Panc1 (cell line): ENCODE data around the gene UROS. TPM values are rescaled to one million over a fixed set of nuclear protein-coding genes. Genes with fewer than 3 reads are reported as not detected.

Experiments
- ATAC-seq: fragments of 200-7000 bp; cut with Tn5 transposase; 2 replicates; pipeline ENCODE4 v1.9.1; 2020; ENCODE audit warnings: mild to moderate bottlenecking, moderate library complexity
- BruUV-seq: library from RNA; stranded (reverse); fragments of 400-500 nt; replicated peaks from 2 replicates; lab custom pipeline; 2021; lab: Mats Ljungman, UMichigan
- CTCF ChIA-PET: fragments of 300-600 bp; sonication (Branson Sonifier 250); formaldehyde crosslinking; loops from one replicate; lab custom pipeline; 2022; ENCODE audit warnings: antibody characterized with exemption; lab: Charles Lee
- POLR2A ChIA-PET: fragments of 300-600 bp; sonication (Branson Sonifier 250); formaldehyde crosslinking; loops from one replicate; lab custom pipeline; 2022; ENCODE audit warnings: antibody characterized with exemption; lab: Charles Lee
- DNase-seq: peaks from one replicate; pipeline ENCODE4 v3.0.0-alpha.2; 2010; ENCODE audit warnings: low read depth, low spot score
- H3K27ac ChIP-seq: 2 replicates; pipeline ENCODE4 v1.5.1; 2011; ENCODE audit warnings: mild to moderate bottlenecking, low read length, inconsistent platforms
- H3K27me3 ChIP-seq: fragments of 200-500 bp; sonication (Bioruptor generic); 2 replicates; pipeline ENCODE4 v1.6.0; 2014; ENCODE audit warnings: low read length, inconsistent platforms; ENCODE audit not compliant: control insufficient read depth, insufficient read depth
- H3K36me3 ChIP-seq: fragments of 200-500 bp; sonication (Bioruptor generic); 2 replicates; pipeline ENCODE4 v1.5.1; 2014; ENCODE audit warnings: inconsistent platforms, mild to moderate bottlenecking, low read length, moderate library complexity; ENCODE audit not compliant: control insufficient read depth, insufficient read depth
- H3K4me1 ChIP-seq: 2 replicates; pipeline ENCODE4 v1.5.1; 2011; ENCODE audit warnings: inconsistent platforms, mild to moderate bottlenecking, low read length, moderate library complexity; ENCODE audit not compliant: control insufficient read depth, insufficient read depth
- H3K4me3 ChIP-seq, 2 experiments: 2 replicates each; pipeline ENCODE4 v1.5.1; 2011 to 2012; ENCODE audit warnings: low read depth in 2 of 2, low read length in 2 of 2, mild to moderate bottlenecking in 2 of 2, inconsistent platforms in 1 of 2, moderate library complexity in 1 of 2
- H3K9me3 ChIP-seq: fragments of 200-500 bp; sonication (Bioruptor generic); 2 replicates; pipeline ENCODE4 v1.5.1; 2014; ENCODE audit warnings: low read depth, mild to moderate bottlenecking, inconsistent platforms, low read length, moderate library complexity; ENCODE audit not compliant: control insufficient read depth, insufficient read depth
- POLR2AphosphoS5 ChIP-seq: IDR thresholded peaks from 2 replicates; pipeline ENCODE4 v1.6.1; 2012; ENCODE audit warnings: mild to moderate bottlenecking, low read depth, low read length, moderate library complexity
- SIN3A ChIP-seq: IDR thresholded peaks from 2 replicates; pipeline ENCODE4 v1.6.1; 2012; ENCODE audit warnings: low read depth, mild to moderate bottlenecking, low read length, moderate library complexity, borderline replicate concordance; ENCODE audit not compliant: insufficient read depth
- TCF7L2 ChIP-seq: IDR thresholded peaks from 2 replicates; pipeline ENCODE4 v1.6.1; 2011; ENCODE audit warnings: mild to moderate bottlenecking, low read depth, low read length, inconsistent platforms
- in situ Hi-C: cut with HindIII; loops from 2 replicates; pipeline ENCODE4 v1.10.0; 2016; ENCODE audit warnings: low sequenced_read_pairs, low pct_unique_long_range_greater_than_20kb
- intact Hi-C: fragments of 100-400 bp; cut with micrococcal nuclease; formaldehyde crosslinking; loops from one replicate; pipeline ENCODE4 v1.10.0; 2022; ENCODE audit not compliant: unreplicated experiment
- total RNA-seq: library from RNA; stranded (reverse); gene quantifications from one replicate; pipeline ENCODE4 v1.2.1, GENCODE V29; 2021; ENCODE audit not compliant: unreplicated experiment
- TF ChIP-seq, protein P1 (sequence below), 2 experiments: IDR thresholded peaks; 2 replicates each; pipeline ENCODE4 v1.6.1; 2011 to 2012; ENCODE audit warnings: low read depth in 2 of 2, control low read depth in 1 of 2, low read length in 1 of 2, mild to moderate bottlenecking in 1 of 2, moderate library complexity in 1 of 2; ENCODE audit not compliant: insufficient read depth in 1 of 2
- TF ChIP-seq, protein P2 (sequence below): fragments of 450-650 bp; IDR thresholded peaks from 2 replicates; pipeline ENCODE4 v1.5.1; 2017; ENCODE audit warnings: mild to moderate bottlenecking

Gene UROS
- total RNA-seq, 1 experiment from 2014 or later, result 103 TPM

GRCh38 chr10:125797424-125797823 is 25.6 kb downstream of the UROS start:
- DNase-seq (no peak), ATAC-seq (no peak)
- H3K27me3 ChIP-seq, result no peaks in the 10 kb centered on the region
- POLR2A ChIA-PET, result no interaction called here
- H3K4me1 ChIP-seq, result no peaks in the 10 kb centered on the region
- TF ChIP-seq, protein P1, sequence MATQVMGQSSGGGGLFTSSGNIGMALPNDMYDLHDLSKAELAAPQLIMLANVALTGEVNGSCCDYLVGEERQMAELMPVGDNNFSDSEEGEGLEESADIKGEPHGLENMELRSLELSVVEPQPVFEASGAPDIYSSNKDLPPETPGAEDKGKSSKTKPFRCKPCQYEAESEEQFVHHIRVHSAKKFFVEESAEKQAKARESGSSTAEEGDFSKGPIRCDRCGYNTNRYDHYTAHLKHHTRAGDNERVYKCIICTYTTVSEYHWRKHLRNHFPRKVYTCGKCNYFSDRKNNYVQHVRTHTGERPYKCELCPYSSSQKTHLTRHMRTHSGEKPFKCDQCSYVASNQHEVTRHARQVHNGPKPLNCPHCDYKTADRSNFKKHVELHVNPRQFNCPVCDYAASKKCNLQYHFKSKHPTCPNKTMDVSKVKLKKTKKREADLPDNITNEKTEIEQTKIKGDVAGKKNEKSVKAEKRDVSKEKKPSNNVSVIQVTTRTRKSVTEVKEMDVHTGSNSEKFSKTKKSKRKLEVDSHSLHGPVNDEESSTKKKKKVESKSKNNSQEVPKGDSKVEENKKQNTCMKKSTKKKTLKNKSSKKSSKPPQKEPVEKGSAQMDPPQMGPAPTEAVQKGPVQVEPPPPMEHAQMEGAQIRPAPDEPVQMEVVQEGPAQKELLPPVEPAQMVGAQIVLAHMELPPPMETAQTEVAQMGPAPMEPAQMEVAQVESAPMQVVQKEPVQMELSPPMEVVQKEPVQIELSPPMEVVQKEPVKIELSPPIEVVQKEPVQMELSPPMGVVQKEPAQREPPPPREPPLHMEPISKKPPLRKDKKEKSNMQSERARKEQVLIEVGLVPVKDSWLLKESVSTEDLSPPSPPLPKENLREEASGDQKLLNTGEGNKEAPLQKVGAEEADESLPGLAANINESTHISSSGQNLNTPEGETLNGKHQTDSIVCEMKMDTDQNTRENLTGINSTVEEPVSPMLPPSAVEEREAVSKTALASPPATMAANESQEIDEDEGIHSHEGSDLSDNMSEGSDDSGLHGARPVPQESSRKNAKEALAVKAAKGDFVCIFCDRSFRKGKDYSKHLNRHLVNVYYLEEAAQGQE (IDR thresholded peaks at IDR 0.05; ENCODE audit: insufficient read depth in 1 of 2, low read depth in 2 of 2, low read length in 1 of 2), result no peak
- no peaks in the 10 kb centered on the region for H3K9me3 ChIP-seq
- intact Hi-C loops, result no loop called here
- peaks cover 5% of the 10 kb centered on the region for H3K36me3 ChIP-seq
- in situ Hi-C loops, result no loop called here
- BruUV-seq, result no TSS peak
- H3K27ac ChIP-seq, result no peak overlapping the region
- H3K4me3 ChIP-seq, result no peak overlapping the region
- CTCF ChIA-PET, result no interaction called here

- POLR2A ChIA-PET, result no interaction called here
- Histone ChIP-seq H3K36me3 (peaks cover 5% of the 10 kb centered on the region), H3K27me3 (no peaks in the 10 kb centered on the region), H3K27ac (no peak overlapping the region), H3K9me3 (no peaks in the 10 kb centered on the region), H3K4me3 (no peak overlapping the region), H3K4me1 (no peaks in the 10 kb centered on the region)
- no peak for TF ChIP-seq TCF7L2
- no peak for TF ChIP-seq SIN3A
- TF ChIP-seq, protein P2, sequence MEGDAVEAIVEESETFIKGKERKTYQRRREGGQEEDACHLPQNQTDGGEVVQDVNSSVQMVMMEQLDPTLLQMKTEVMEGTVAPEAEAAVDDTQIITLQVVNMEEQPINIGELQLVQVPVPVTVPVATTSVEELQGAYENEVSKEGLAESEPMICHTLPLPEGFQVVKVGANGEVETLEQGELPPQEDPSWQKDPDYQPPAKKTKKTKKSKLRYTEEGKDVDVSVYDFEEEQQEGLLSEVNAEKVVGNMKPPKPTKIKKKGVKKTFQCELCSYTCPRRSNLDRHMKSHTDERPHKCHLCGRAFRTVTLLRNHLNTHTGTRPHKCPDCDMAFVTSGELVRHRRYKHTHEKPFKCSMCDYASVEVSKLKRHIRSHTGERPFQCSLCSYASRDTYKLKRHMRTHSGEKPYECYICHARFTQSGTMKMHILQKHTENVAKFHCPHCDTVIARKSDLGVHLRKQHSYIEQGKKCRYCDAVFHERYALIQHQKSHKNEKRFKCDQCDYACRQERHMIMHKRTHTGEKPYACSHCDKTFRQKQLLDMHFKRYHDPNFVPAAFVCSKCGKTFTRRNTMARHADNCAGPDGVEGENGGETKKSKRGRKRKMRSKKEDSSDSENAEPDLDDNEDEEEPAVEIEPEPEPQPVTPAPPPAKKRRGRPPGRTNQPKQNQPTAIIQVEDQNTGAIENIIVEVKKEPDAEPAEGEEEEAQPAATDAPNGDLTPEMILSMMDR, result no peak
- no peak for TF ChIP-seq POLR2AphosphoS5
- intact Hi-C loops (no loop called here), in situ Hi-C loops (no loop called here)
- no peak for ATAC-seq
- BruUV-seq, result no TSS peak
- no peak for DNase-seq
- CTCF ChIA-PET, result no interaction called here
Measured at GRCh38 chr10:125795637-125796190, 27.3 kb downstream of the UROS start.

DNA sequence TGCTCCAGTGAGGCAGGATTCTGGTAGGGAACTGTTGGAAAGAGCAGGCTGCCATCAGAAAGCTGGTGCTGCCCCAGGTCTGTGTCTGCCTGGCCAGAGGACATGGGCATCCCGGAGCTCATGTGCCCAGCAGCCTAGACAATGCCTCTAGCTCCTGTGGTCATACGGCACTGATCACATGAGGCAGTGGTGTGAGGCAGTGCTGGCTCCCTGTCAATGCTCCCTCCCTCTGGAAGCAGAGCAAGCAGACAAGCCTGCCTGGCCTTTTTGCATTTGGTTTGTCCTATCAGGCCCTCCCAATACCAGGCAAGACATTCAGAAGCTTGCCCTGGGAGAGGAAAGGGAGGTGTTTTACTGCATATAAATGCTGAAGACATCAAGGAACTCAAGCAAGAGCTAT is 27.9 kb downstream of the UROS start:
- BruUV-seq, result no TSS peak
- TF ChIP-seq, protein P2, result no peak
- TF ChIP-seq, protein P1 (IDR thresholded peaks at IDR 0.05; ENCODE audit: insufficient read depth in 1 of 2, low read depth in 2 of 2, low read length in 1 of 2), result no peak
- TF ChIP-seq SIN3A (no peak), TCF7L2 (no peak), POLR2AphosphoS5 (no peak)
- no peak overlapping the region for H3K4me3 ChIP-seq
- H3K9me3 ChIP-seq, result no peaks in the 10 kb centered on the region
- in situ Hi-C loops, result no loop called here
- no peaks in the 10 kb centered on the region for H3K27me3 ChIP-seq
- no peak overlapping the region for H3K27ac ChIP-seq
- ChIA-PET CTCF (no interaction called here), POLR2A (no interaction called here)
- DNase-seq, result no peak
- intact Hi-C loops, result no loop called here
- H3K4me1 ChIP-seq, result no peaks in the 10 kb centered on the region
- no peak for ATAC-seq
- H3K36me3 ChIP-seq, result peaks cover 5% of the 10 kb centered on the region
